C4-2B (cell line): Measurements from ENCODE around the gene PIK3R4.

Experiments used
- CTCF ChIP-seq: fragments of 450-650 bp; conservative IDR thresholded peaks from 2 replicates; pipeline ENCODE4 v1.5.1; 2017; ENCODE audit warnings: mild to moderate bottlenecking
- ZFX ChIP-seq: fragments of 450-650 bp; IDR thresholded peaks from 2 replicates; pipeline ENCODE4 v1.6.1; 2017

GRCh38 chr3:130770644-130771043, 24.0 kb upstream of the PIK3R4 start:
- no peak for TF ChIP-seq CTCF
- no peak for TF ChIP-seq ZFX
